ENCODE results near the gene RGL1. TPM values are rescaled to one million over a fixed set of nuclear protein-coding genes. Genes with fewer than 3 reads are reported as not detected.

RGL1 gene
- total RNA-seq, 1 donor from 2014 or later = 34.0 TPM

DNA sequence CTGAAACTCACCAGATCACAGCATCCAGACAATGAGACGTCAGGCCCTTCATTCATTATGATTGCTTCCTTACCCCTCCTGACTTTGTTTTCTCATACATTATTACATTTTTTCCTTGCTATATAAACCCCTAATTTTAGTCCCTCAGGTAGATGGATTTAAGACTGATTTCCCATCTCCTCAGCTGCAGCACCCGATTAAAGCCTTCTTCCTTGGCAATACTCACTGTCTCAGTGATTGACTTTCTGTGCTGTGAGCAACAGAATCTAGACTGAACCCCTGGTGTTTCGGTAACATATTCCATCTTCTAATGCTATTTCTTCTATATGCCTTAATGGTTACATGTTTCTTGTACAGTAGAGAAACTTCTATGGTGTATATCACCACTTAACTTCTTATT is 30.0 kb upstream of the RGL1 start:
- Mint-ChIP-seq H3K36me3 (peaks cover 15% of the 10 kb centered on the region), H3K9me3 (peaks cover 45% of the 10 kb centered on the region), H3K4me1 (peaks cover 21% of the 10 kb centered on the region), H3K27me3 (ENCODE audit: low read depth) (no peaks in the 10 kb centered on the region), H3K4me3 (no peak overlapping the region), H3K27ac (no peak overlapping the region)
- TF ChIP-seq, protein P1, sequence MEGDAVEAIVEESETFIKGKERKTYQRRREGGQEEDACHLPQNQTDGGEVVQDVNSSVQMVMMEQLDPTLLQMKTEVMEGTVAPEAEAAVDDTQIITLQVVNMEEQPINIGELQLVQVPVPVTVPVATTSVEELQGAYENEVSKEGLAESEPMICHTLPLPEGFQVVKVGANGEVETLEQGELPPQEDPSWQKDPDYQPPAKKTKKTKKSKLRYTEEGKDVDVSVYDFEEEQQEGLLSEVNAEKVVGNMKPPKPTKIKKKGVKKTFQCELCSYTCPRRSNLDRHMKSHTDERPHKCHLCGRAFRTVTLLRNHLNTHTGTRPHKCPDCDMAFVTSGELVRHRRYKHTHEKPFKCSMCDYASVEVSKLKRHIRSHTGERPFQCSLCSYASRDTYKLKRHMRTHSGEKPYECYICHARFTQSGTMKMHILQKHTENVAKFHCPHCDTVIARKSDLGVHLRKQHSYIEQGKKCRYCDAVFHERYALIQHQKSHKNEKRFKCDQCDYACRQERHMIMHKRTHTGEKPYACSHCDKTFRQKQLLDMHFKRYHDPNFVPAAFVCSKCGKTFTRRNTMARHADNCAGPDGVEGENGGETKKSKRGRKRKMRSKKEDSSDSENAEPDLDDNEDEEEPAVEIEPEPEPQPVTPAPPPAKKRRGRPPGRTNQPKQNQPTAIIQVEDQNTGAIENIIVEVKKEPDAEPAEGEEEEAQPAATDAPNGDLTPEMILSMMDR (IDR thresholded peaks at IDR 0.05; ENCODE audit: unreplicated experiment) = no peak
- no peak for DNase-seq (ENCODE audit: low spot score in 2 of 2, unreplicated experiment in 2 of 2)

DNA sequence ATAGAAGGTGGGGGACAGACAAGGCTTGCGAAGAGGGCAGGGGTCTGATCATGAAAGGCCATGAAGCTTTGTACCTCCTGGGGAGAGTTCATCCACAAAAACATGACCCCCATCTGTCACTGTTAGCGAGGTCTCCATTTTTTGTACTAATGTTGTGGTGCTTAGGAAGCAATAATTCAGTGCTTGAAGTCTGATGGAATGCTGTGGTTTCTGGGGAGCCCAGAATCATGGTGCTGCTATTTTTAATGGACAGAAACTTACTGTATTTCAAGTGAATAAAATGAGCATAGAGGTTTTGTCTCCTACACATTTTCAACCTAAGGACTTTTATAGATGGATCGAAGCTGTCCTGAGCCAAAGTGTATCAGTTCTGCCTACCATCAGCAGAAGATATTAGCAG is 28.2 kb upstream of the RGL1 start:
- DNase-seq (ENCODE audit: low spot score in 2 of 2, unreplicated experiment in 2 of 2) = no peak
- TF ChIP-seq, protein P1 (IDR thresholded peaks at IDR 0.05; ENCODE audit: unreplicated experiment) = no peak
- no peak overlapping the region for H3K4me3 Mint-ChIP-seq
- peak overlapping the region; percentile 57 for H3K27ac Mint-ChIP-seq
- H3K36me3 Mint-ChIP-seq = peaks cover 15% of the 10 kb centered on the region
- H3K4me1 Mint-ChIP-seq = peaks cover 24% of the 10 kb centered on the region
- H3K9me3 Mint-ChIP-seq = peaks cover 33% of the 10 kb centered on the region
- no peaks in the 10 kb centered on the region for H3K27me3 Mint-ChIP-seq (ENCODE audit: low read depth)

DNA sequence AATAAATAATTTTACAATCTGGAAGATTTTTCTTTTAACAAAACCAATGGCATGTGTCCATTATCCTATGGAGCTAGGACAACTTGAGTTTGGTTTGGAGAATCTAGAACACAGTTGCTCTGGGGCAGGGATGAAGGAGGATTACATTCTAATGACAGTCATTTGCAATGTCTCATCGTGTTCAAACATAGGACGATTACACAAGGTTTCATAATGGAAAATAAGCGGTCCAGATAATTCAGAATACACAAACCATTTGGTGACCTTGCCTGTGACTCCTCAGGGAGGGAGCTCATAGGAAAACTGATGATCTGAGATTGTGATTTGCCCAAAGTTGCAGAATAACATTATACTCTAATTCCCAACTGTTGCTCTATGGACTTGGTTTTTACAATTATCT is 27.6 kb upstream of the RGL1 start:
- Mint-ChIP-seq H3K4me1 (peaks cover 28% of the 10 kb centered on the region), H3K27me3 (ENCODE audit: low read depth) (no peaks in the 10 kb centered on the region), H3K36me3 (peaks cover 13% of the 10 kb centered on the region), H3K27ac (peak overlapping the region; percentile 57), H3K9me3 (peaks cover 30% of the 10 kb centered on the region), H3K4me3 (no peak overlapping the region)
- no peak for DNase-seq (ENCODE audit: low spot score in 2 of 2, unreplicated experiment in 2 of 2)
- TF ChIP-seq, protein P1 (IDR thresholded peaks at IDR 0.05; ENCODE audit: unreplicated experiment) = no peak

DNA sequence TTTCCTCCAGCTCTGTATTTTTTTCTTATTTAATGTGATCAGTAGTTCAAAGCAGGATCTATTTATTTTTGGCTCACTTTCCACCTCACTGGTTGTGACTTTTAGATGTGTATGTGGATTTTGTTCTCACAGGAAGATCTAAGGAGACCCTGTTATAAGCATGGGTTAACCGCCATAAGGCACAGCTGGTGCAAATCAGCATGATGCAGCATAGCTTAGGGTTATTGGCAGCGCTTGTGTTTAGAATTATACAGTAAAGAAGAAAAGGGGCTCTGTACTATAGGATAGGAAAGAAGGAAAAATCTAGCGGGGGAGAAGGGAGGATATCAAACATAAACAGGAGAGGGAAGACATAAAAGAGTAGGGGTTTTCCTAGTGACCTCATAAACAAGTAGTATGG is 26.9 kb upstream of the RGL1 start:
- Mint-ChIP-seq H3K36me3 (peaks cover 10% of the 10 kb centered on the region), H3K27ac (peak overlapping the region; percentile 74), H3K27me3 (ENCODE audit: low read depth) (no peaks in the 10 kb centered on the region), H3K4me1 (peaks cover 34% of the 10 kb centered on the region), H3K9me3 (peaks cover 26% of the 10 kb centered on the region), H3K4me3 (no peak overlapping the region)
- TF ChIP-seq, protein P1 (IDR thresholded peaks at IDR 0.05; ENCODE audit: unreplicated experiment) = no peak
- no peak for DNase-seq (ENCODE audit: low spot score in 2 of 2, unreplicated experiment in 2 of 2)

DNA sequence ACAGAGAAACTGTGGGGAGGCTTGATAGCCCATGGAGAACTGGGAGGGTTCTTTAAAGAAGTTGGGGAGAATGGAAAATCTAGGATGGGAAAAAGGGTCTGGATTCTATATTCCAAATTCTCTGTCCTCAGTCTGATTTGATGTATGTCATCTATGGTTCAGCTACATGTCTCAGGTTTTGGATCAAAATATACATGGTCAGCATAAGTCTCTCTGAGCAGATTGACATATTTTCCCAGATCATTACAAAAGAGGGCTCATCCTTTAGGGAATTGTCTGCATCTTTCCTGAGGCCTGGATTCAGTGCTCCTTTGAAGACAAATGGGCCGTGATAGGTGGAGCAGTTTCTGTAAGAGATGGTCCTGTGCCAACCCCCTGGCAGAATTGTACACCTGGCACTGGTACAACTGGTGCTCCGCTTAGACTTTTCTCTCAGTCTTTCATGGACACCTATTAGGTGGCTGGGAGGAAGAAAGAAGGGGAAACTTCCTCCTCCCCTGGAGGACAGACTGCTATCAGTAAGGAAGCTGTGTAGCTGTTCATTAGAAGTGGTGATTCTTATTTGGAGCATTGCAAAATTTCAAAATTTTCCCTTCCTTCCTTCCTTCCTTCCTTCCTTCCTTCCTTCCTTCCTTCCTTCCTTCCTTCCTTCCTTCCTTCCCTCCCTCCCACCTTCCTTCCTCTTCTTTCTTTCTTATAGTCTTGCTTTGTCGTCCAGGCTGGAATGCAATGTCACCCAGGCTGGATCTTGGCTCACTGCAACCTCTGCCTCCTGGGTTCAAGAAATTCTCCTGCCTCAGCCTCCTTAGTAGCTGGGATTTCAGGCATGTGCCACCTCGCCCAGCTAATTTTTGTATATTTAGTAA is 26.1 kb upstream of the RGL1 start:
- Mint-ChIP-seq H3K27me3 (ENCODE audit: low read depth) (no peaks in the 10 kb centered on the region), H3K9me3 (peaks cover 18% of the 10 kb centered on the region), H3K4me1 (peaks cover 40% of the 10 kb centered on the region), H3K36me3 (peaks cover 6% of the 10 kb centered on the region), H3K27ac (peak overlapping the region; percentile 74), H3K4me3 (no peak overlapping the region)
- TF ChIP-seq, protein P1 (IDR thresholded peaks at IDR 0.05; ENCODE audit: unreplicated experiment) = no peak
- DNase-seq (ENCODE audit: low spot score in 2 of 2, unreplicated experiment in 2 of 2) = no peak
